NOMO-1 (cell line): Measurements from ENCODE around the gene TUB.

Source experiments
- DNase-seq, 2 experiments: peaks; one replicate each; lab custom pipeline; 2025; ENCODE audit not compliant: unreplicated experiment in 2 of 2; lab: John Stamatoyannopoulos, UW

TUB gene

DNA sequence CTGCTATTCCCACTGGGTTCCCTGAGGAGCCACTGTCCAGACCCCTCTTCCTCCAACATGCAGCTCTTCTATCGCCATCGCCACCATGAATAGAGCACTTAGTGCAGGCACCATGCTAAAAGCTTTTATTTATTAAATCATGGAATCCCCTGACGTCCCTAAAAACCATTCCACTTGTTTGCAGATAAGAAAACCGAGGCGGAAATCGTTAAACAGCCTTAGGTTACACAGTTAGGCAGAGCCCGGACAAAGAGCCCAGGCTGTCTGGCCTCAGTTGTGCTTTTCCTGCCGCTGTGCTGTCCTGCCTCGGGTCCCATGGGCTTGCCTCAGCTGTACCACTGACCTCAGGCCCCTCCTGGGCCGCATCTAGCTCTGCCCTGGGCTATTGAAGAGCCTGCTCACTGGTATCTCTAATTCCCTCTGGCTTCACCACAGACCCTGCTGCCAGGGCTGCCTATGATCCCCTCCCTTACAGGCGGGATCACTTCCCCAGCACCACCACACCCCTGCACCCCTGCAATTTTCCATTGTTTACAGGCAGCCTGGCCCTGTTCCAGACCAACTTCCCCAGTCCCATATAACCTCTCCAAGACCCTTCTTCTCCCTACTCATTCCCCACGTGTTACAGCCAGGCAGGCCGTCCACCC lies 13.0 kb upstream of the TUB start:
- no peak for DNase-seq

DNA sequence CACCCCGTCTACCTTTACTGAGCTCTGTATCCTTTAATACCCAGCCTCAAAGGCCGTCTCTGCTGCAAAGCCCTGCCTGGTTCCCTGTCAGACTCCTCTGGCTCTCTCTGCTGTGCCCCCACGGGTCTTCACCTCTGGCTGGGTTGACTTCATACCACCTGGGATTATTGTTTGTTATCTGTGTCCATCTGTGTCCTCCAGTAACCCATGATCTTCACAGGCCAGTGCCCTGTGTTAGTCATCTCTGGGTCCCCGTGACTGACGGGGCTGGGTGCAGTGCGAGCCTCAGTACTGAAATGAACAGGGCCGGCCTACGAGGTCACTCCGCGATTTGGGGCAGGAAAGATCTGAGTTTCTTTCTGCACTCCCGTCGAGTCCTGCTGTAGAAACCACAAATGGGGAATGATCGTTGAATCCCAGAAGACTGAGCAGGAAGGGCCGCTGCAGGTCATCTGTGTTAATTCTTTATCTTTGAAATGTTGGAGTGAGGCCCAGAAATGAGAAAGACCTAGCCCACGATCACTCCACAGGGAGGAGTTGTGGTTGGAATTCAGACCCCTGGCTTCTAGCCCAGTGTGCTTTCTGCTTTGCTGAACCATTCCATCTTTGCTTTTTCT lies 12.3 kb upstream of the TUB start:
- no peak for DNase-seq

DNA sequence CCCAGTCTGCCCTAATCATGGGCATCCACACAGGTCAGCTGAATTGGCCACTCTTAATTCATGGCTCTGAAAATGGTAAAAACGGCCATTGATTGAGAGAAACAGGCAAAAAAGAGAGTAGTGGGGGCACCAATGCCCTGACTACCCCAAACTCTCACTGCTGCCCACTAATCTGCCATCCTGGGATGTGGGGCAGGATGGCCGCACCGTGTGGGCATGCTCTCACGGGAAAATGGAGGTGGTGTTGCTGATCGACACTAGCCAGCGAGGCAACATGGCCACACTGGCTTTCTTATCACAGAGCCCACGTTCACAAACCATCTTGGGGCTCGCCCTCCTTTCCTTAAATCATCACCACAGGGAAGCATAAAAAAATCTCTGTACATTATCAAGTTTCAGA lies 11.2 kb upstream of the TUB start:
- no peak for DNase-seq

DNA sequence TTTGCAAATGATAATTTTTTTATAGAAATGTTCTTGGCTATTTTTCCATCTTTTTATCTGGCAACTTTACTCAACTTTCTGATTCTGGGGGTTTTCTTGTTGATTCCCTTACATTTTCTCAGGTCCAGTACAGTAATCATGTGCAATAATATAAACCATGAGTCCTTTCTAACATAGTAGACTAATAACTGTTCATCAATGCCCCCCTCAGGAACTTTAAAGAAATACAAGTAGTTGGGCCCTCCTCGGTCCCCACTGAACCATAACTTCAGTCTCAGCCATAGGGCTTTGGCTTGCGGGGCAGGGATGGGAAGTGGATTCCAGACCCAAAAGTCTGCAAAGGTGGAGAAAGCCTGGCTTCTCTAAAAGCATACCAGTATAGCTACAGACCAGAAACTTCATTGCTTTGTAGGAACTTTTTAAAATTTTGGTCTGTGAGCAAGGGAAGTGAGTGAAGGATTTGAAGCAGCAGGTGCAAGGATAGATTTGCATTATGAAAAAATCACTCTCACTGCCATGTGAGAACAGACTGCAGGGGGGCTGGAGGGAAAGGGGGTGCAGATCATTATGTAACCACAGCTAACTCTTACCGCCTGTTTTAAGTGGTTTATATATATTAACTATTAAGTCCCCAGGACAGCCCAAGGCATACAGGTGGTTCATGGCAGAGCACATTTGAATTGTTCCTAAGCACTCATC lies 10.4 kb upstream of the TUB start:
- peak in 1 of 2 experiments; percentile 10 for DNase-seq

DNA sequence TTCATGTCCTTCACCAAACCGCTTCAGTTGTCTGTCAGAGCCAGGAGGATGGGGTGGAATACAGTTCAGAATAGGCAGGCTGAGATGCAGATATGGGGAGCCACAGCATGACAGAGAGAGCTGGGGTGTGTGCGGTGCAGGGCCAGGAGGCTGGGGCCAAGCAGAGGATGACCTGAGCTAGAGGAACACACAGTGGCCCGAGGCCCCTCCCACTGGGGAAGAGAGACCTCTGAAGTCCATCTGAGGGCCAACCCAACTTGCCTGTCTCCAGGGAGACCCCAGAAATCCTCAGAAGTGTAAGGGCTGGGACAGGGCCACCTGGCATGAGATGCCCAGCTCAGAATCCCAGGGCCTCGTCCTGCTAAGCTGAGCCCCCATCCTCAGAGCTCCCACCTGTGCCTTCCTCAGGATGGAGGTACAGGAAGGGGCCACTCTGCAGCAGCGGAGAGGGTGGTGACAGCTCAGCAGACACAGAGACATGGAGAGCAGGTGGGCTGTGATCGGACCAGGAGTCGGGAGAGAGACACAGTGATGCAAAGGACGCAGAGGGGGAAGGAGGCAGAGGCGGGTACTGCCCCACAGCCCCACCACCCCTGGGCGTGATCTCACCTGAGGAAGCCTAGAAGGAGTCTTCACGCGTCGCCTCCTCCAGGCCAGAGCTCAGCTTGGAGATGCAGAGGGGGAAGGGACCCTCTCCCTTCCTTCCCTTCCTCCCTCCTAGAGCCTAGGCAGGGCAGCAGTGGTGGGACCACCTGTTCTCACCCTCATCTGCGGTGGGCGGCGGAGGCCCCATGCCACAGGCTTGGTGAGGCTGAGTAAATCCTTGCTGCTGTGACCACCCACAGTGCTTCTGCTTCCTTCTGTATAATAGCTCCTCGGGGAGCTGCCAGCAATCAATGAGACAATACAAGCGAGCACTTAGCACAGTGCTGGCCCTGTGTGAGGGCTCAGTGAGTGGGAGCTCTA lies 9.1 kb upstream of the TUB start:
- DNase-seq = no peak

DNA sequence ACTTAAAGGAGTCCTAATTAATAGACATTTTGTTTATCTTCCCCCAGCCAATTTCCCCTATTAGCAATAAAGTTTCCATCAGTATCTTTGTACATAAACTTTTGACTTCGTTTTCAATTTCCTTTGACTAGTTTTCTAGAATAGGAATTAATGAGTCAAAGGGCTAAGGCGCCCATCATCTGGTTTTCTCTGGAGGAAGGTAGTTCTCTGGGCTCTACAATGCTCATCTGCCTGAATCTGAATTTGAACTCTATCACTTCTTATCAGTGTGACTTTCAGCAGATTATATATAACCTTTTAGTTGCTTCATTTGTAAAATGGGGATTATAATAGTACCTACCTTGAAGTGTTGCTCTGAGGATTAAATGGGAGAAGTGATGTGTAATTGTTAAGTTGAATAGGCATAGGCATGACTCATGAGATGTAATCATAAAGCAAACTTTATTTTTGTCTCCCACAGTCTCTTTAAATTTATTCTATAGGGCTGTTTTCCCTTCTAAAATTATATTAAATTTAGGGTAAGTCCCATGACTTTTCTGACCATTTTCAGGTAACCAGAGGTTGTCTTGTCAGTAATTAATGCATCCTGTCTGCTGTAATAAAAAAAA lies 5.8 kb upstream of the TUB start:
- DNase-seq = no peak

DNA sequence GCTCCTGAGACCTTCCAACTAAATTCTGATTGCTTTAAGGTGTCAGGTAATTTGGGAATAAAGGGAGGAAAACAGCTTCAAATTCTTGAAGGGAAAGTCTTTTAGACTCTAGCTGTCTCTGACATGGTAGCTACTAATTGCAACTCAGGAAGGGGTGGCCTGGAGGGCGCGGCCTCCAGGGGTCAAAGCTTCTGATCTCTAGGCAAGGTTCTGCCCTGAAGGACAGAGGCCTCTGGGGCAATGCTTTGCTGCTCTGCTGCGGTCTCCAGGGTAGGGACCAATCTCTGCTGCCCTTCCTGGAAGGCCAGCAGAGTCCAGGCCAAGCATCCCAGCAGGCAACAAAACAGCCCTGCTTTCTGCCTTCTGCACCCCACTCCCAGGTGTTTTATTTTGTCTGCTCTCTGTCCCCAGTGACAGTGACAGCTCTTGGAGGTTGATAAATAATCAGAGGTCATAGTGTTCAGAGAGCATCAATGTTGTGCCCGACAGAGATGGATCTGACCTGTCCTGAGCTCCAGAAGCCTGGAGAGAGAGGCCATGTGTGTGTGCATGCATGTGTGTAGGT lies 1.8 kb upstream of the TUB start:
- no peak for DNase-seq

DNA sequence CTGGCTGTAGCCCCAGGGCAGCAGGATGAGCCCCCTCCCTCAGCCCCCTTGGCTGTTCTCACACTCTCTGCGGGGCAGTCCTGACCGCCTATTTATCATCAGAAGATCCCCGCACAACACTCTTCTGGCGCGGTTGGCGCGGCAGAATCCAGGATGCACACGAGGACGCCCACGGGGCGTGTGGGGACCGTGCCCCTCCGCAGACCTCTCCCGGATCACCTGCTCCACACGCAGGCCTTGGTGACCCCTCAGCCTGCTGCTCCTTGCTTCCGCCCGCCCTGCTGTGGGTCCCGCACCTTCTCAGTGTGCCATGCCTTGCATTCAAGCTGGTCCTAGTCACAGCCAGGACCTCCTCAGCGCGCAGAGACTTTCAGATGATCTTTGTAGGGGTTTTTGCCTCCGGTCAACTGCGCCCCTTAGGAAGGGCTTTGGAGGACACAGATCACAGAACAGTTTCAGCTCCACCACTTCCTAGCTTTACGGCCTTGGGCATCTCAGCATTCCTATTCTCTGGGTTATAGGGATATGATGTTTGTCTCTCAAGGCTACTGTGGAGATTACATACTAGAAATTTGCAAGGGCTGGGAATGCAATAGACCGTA lies 841 bp upstream of the TUB start:
- DNase-seq = no peak

DNA sequence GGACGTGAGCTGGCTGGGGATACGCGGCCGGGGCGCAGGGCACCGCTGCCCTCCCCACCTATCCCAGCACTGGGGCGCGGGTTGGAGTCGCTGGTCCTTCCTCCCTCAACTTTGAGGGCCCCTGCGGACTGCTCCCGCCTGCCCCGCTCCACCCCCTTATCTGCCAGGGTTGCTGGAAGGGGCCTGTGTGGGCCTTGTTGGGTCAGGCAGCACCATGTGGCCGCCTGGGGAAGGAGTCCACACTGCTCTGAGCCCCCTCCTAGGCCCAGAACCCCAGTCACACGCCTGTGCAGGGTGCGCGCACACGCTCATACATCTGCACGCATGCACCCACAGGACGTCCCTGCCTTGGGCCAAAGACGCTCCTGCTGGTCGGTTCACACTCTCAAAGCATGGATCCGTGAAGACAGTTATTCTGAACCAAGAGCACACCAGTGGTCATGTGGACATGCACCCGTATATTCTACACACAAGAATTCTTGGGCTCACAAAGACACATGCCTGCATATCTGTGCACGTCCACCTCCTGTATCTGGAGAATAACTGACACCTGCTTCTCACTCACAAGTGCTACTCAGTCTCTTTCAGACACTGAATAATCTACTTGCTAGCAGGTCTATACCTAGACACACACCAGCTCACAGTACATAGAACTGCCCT lies 710 bp downstream of the TUB start:
- no peak for DNase-seq

DNA sequence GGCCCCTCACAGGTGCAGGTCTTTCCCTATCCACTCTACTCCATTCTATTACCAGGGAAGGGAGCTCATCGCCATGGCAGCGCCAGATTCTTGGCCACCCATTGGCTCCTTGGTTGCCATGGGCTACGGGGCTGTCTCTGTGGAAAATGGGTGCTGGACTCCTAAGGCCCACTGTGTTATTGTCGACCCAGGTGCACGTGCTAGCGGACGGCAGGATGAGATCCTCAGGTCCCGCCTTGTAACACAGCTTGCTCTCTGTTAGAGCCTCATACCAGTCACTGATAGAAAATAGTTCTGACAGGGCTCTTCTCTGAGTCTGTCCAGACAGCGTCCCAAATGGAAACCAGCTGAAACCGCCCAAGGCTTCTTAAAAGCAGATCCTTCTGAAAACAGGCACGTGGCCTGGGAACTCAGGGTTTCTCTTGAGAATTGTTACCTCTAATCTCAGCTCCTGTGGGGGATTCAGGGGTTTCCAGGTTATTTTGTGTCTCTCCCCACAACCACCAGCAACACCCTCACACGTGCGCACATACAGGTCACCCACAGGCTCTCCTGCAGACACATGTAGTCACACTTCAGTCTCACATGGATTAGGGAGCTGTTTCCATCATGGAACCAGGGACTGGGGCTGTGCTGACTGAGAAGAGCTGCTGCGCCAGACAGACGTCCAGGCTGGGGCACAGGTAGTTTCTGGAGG lies 1.5 kb downstream of the TUB start:
- no peak for DNase-seq

DNA sequence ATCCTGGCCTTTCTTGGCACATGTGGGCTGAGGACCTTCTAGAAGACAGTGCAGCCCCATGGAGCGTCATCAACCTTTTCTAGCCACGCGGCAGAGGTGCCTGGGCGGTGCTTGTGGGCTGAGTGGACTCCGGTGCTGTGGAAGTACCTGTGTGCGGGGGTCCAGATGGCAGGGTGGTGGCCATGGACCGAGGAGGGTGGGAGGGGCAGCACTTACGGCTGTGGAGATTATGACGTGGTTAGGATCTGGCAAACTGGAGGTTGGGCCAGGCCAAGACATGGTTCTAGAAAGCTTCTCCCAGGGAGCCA lies 2.0 kb downstream of the TUB start:
- DNase-seq = no peak

DNA sequence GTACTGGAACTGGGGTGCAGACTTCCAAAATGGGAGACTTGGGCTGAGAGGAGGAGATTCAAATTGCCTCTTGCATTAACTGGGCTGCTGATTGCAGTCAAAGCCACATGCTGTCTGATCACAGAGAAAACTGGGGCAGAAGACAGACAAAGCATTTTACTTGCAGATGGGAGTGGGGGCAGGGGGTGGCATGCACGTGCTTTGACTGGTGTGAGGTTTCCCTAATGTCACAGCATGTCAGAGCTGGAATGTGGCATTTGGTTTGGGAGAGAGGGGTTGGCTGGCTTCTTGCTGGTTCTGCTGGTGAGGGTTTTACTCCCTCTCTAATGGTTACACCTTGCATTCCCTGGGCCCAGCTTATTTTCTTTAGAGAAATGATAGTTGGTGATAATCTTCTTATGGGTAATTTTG lies 2.9 kb downstream of the TUB start:
- DNase-seq = no peak

DNA sequence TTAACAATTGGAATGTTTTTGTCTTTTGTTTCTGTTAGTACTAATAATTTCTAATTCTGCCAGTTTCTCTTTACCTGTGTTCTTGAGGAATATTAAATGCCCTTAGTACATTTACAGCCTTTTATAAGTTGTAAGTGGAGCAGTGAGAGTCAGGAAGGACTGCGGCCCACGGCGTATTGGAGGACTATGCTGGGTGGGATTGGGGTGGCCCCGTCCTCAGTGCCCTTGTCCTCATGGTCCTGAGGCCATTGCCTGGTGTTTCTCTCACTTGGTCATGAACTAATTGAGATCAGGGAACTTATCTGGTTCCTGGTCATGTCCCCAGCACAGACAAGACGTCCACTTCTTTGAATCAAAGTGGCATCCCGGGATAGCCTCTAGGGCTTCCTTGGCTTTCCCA lies 3.3 kb downstream of the TUB start:
- no peak for DNase-seq

DNA sequence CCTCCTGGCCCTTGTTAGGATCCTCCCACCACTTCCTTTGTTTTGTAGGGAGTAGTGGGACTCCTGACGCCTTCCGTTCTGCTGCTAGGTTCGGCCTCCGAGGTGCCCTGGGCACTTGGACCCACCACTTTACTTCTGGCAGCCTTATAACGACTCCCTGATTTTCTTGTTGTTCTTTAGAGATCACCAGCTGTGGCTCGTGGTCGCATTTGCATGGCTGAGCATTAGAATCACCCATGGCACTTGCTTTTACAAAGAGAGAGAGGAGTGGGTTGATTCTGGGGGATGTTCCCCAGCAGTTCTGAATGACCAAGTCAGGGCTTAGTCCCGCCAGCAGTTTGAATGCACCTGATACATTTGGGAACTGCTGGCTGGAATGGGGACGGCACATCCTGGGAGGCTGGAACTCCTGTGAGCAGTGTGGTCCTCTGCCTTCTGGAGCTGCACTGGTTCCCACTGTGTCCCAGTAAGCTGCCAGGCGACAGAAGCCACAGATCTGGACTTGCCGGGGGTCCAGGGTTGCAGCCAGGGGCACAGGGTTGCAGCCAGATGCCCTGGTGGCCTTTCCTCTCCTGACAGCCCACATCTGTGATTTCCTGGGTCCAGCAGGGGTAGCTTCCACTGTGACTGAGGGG lies 4.1 kb downstream of the TUB start:
- no peak for DNase-seq

DNA sequence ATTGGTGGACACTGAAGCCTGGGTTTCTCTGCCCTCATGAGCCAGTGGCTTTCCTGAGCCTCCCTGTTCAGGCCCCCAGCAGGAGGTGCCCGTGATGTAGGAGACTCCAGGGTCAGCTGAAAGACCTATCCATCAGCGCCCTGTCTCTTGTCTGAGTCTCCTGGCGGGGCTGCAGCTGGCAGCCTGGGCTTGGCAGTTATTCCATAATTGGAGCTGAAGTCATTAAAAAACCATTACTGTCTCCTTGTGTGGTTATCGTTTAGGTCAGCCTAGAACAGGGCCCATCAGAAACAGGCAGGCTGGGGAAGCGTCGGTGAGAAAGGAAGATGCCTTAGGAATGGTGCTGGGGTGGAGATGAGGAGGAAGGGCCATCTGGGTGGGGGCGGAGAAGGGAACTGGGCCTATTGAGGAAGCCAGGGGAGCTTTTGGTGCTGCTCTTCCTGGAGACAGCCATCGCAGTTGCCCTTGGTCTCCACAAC lies 5.0 kb downstream of the TUB start:
- no peak for DNase-seq

DNA sequence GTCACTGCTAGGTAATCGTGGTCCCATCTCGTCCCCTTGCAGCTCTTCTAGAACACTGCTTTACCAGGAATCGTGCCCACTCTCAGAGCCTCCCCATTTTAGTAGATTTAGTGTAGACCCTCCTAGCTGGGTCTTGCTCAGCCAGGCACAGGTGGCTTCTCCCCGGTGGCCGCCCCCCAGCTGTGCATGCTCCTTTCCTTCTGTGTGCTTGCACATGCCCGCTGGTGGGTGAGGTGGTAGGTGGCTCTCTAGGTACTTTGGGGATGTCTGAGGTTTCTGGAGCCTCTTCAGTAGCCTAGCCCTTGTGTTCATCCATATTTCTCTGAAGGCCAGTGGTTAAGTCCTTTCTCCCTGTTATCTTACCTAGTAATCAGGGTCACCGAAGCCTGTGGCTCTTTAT lies 5.6 kb downstream of the TUB start:
- DNase-seq = no peak

DNA sequence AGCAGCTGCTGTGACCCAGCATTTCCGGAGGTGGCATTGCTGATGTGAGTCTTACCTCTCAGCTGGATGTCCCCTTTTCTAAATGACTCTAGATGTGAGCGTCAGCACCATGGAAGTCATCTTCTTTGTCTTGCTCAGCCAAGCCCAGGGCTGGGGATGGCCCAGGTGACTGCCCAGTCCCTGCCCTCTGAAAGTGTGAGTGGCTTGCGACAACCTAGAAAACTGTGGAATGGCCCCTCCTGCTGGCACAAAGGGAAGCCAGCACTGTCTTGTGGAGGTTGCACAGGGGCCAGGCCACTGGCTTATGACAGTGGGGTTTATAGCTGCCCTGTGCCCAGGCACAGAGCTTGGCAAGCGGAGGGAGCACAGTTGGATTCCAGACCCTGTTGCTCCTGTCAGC lies 6.2 kb downstream of the TUB start:
- DNase-seq = no peak

DNA sequence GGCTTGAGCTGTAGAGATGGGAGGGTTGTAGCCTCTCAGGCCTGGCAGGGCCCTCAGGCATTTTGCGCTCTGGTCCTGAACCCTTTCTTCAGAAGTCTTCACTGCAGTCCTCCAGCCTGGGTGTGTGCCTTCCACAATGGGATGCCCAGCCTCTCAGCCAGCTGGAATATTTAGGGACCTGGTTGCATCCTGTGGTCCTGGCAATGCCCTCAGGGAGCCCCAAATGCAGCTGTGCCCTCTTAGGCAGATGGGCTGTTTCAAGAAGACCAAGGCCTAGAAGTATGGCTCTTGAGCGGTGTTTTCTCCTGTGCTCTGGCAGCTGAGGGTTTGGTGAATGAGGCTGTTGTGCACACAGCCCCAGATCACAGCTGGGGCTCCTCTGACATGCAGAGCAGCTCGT lies 6.7 kb downstream of the TUB start:
- DNase-seq = no peak
